ENCODE measurements around the gene MCEMP1.

MCEMP1 gene

DNA sequence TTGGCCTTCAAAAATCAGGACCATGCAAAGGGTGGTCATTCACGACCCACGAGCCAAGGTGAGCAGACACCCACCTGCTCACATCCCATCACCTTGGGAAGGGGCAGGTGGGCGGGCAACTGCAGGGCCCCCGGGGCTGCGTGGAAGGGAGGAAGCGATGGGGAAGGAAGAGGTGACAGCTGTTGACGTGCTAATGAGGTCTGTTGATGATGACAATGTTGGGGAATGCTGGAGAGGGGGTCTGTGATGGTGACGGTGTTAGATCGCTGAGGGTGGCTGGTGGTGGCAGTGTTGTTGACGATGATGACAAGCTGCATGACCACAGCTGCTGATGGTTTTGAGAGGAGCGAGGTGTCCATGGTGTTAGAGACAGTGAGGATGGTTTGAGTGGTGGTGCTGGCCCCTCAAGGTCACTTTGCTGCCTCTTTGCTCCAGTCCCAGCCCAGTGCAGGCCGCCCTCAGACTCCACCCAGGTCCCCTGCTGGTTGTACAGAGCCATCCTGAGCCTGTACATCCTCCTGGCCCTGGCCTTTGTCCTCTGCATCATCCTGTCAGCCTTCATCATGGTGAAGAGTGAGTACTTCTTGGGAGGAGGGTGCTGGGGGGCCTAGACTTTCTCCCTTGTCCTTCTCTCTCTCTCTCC is 900 bp downstream of the MCEMP1 start:
- H3K4me3 Mint-ChIP-seq: no peak overlapping the region
- H3K27ac Mint-ChIP-seq: peak overlapping the region; percentile 98
- peaks cover 69% of the 10 kb centered on the region for H3K4me1 Mint-ChIP-seq
- ATAC-seq: no peak
- peaks cover 3% of the 10 kb centered on the region for H3K9me3 Mint-ChIP-seq
- H3K36me3 Mint-ChIP-seq: peaks cover 5% of the 10 kb centered on the region
- peaks cover 55% of the 10 kb centered on the region for H3K27me3 Mint-ChIP-seq

DNA sequence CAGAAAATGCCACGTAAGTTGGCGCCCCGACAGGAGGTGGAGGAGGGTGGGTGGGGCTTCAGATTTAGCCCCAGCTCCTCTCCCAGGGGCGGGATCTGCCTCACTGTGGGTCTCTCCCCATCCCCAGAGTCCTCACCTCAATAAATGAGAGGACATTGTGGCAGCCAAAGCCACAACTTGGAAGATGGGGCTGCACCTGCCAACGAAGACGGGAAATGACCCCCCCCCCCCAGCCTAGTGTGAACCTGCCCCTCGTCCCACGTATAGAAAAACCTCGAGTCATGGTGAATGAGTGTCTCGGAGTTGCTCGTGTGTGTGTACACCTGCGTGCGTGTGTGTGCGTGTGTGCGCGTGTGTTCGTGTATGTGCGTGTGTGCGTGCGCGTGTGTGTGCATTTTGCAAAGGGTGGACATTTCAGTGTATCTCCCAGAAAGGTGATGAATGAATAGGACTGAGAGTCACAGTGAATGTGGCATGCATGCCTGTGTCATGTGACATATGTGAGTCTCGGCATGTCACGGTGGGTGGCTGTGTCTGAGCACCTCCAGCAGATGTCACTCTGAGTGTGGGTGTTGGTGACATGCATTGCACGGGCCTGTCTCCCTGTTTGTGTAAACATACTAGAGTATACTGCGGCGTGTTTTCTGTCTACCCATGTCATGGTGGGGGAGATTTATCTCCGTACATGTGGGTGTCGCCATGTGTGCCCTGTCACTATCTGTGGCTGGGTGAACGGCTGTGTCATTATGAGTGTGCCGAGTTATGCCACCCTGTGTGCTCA is 2.3 kb downstream of the MCEMP1 start:
- Mint-ChIP-seq H3K9me3 (no peaks in the 10 kb centered on the region), H3K27ac (peak overlapping the region; percentile 98), H3K27me3 (peaks cover 41% of the 10 kb centered on the region), H3K4me1 (peaks cover 74% of the 10 kb centered on the region), H3K36me3 (peaks cover 16% of the 10 kb centered on the region), H3K4me3 (peak overlapping the region; percentile 49)
- ATAC-seq: peak; percentile 82

DNA sequence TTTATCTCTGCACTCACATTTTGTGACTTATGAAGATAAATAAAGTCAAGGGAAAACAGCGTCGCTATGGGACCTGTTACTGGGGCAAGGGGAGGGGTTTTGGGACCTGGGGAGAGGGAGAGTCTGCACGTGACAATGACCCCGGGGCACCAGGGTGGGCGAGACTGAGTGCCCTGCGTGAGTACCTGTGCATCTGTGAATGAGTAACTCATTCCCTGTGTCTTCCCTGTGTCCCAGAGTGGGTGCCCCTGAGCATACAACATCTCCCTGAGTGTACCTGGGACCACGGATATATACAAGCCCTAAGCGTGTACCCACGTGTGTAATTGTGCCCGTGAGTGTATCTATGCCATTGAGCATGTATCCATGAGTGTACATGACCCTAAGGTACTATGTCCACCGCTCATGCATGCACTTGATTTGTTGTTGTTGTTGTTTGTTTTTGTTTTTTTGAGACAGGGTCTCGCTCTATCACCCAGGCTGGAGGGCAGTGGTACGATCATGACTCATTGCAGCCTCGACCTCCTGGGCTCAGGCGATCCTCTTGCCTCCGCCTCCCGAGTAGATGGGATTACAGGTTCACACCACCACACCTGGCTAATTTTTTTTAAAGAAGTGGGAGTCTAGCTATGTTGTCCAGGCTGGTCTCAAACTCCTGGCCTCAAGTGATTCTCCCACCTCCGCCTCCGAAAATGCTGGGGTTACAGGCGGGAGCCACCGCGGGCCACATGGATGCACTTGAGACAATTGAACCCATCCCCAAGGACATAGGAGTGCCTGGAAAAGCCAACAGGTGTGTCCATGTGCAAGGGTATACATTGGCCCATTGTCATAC is 3.1 kb downstream of the MCEMP1 start:
- Mint-ChIP-seq H3K36me3 (peaks cover 17% of the 10 kb centered on the region), H3K9me3 (no peaks in the 10 kb centered on the region), H3K27ac (peak overlapping the region; percentile 98), H3K4me3 (peak overlapping the region; percentile 98), H3K27me3 (peaks cover 33% of the 10 kb centered on the region), H3K4me1 (peaks cover 67% of the 10 kb centered on the region)
- no peak for ATAC-seq

DNA sequence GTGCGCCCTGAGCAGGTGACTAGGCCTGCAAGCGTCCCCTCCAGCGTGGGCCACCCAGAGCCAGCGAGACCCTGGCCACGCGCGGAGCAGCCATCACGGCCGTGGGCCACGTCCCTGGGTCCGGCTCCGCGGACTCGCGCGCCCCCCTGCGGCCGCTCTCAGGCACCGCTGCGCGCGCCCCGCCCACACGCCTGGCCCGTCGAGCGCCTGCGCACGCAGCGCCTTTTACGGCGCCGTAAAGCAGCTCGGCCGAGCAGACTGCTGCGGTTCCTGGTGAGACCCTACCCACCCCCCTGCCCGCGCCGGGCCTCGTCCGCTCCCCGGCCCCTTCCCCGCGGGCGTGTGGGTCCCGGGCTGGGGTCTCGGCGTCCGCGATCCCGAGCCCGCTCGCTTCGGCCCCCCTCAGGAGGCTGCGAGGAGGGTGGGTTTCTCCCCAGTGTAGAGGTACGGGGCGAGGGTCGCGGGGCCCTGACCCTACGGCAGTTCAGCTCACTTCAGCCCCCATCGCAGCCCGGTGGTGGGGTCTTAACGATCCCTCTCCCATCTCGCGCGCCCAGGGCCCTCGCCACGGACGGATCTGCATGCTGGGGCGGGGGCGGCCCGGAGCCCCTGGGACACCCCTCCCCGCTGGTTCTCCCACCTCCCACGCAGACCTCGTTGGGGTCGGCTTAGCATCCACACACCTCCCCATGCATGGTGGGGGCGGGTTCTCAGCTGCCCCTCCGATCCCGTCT is 3.9 kb downstream of the MCEMP1 start, which contains the start of gene TRAPPC5:
Gene TRAPPC5, plus strand, starts transcription at position 228 of the 734 bp plus-strand sequence. CDS start 1,421 bp downstream, outside the sequence.
- H3K36me3 Mint-ChIP-seq: peaks cover 23% of the 10 kb centered on the region
- peak within 1 kb of the TSS; percentile 98 for H3K4me3 Mint-ChIP-seq
- H3K27me3 Mint-ChIP-seq: peaks cover 29% of the 10 kb centered on the region
- peak; percentile 73 for ATAC-seq
- peak within 1 kb of the TSS; percentile 98 for H3K27ac Mint-ChIP-seq
- no peaks in the 10 kb centered on the region for H3K9me3 Mint-ChIP-seq
- H3K4me1 Mint-ChIP-seq: peaks cover 64% of the 10 kb centered on the region

DNA sequence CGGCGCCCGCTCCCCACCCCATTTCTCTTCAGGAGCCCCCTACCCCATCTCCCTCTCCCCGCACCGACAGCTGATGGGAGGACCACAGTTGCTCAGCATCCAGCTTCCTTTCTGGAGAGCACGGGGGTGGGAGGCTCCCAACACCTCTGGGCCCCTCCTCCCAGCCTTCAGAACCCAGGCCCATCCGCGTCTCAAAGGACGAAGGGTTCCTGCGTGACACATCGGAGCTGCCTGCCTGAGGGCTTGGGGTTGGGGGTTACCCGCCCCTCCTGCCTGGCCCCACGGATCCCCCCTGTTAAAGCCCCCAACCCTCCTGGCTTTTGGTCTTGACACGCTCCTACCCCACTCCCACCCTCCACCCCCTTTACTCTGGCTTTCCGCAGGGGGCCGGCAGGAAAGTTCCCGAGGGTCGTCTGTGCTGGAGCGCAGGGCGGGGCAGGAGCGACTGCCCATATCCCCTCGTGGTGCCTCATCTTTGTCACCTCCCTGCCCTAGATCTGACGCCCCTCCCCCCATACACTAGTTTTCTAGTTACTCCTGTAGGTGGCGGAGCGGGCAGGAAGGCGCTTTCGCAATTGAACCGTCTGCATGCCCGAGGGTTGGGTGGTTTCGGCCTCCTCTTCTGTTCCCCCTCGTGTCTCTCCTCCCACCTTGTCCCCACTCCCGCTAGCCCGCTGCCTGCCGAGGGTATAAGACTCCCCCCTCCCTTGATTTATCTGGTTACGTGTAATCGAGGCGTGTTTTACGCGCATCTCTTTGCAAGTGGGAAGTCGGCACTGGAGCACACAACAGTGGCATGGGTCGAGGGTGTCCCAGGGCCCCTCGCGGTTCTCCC is 4.7 kb downstream of the MCEMP1 start:
- peak; percentile 55 for ATAC-seq
- H3K27ac Mint-ChIP-seq: peak overlapping the region; percentile 98
- H3K9me3 Mint-ChIP-seq: no peaks in the 10 kb centered on the region
- H3K4me1 Mint-ChIP-seq: peaks cover 57% of the 10 kb centered on the region
- H3K4me3 Mint-ChIP-seq: peak overlapping the region; percentile 98
- peaks cover 21% of the 10 kb centered on the region for H3K27me3 Mint-ChIP-seq
- peaks cover 23% of the 10 kb centered on the region for H3K36me3 Mint-ChIP-seq

DNA sequence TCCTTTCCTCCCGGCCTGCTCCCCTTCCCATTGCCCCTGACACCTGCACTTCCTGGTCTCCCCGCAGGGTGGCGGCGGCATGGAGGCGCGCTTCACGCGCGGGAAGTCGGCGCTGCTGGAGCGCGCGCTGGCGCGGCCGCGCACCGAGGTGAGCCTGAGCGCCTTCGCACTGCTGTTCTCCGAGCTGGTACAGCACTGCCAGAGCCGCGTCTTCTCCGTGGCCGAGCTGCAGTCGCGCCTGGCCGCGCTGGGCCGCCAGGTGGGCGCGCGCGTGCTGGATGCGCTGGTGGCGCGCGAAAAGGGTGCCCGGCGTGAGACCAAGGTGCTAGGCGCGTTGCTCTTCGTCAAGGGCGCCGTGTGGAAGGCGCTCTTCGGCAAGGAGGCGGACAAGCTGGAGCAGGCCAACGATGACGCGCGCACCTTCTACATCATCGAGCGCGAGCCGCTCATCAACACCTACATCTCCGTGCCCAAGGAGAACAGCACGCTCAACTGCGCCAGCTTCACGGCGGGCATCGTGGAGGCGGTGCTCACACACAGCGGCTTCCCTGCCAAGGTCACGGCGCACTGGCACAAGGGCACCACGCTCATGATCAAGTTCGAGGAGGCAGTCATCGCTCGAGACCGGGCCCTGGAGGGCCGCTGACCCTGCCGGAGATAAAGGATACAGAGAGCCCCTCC is 5.4 kb downstream of the MCEMP1 start:
- H3K27me3 Mint-ChIP-seq: peaks cover 13% of the 10 kb centered on the region
- no peak for ATAC-seq
- peaks cover 49% of the 10 kb centered on the region for H3K4me1 Mint-ChIP-seq
- H3K27ac Mint-ChIP-seq: peak overlapping the region; percentile 98
- peak overlapping the region; percentile 98 for H3K4me3 Mint-ChIP-seq
- no peaks in the 10 kb centered on the region for H3K9me3 Mint-ChIP-seq
- peaks cover 26% of the 10 kb centered on the region for H3K36me3 Mint-ChIP-seq

DNA sequence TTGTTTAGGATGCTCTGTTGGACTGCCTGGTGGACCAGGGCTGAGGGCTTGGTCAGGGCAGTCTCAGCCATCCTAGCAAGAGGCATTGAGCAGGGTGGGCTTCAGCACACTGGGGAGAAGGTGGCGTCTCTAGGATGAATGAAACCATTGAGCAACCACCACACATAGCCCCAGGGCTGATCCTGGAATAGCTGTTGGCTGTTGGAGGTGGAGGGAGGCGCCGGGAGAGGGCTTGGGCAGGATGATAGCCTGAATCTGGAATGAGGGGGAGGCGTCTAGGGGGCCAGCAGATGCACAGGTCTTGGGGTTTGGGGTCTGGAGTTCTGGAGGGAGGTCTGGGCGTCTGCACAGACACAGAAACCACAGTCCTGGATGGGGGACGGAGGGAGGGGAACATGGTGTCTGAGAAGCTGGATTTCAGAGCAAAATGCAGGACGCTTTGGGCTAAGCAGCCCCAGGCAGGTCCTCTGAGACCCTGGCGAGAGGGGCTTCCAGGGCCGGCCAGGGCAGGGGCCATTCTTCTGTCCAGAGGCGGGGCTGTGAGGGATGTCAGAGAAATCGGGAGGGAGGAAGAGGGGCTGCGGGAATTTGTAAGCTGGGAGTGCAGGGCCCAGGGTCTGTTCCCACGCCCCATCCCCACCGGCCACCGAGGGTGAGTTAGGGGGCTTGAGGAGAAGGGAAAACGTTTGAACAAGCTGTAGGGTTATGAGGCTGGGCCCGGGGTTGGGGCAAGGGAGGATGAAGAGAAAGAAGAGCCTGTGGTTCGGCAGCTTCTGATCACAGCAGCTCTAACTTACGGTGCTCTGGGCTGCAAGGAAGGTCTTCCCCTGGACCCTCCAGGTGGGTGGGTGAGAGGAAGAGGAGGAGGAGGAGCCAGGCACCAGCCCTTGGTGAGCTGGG is 8.9 kb downstream of the MCEMP1 start:
- Mint-ChIP-seq H3K36me3 (peaks cover 34% of the 10 kb centered on the region), H3K4me1 (peaks cover 20% of the 10 kb centered on the region), H3K4me3 (peak overlapping the region; percentile 3), H3K9me3 (no peaks in the 10 kb centered on the region), H3K27ac (peak overlapping the region; percentile 15), H3K27me3 (no peaks in the 10 kb centered on the region)
- ATAC-seq: peak; percentile 3

DNA sequence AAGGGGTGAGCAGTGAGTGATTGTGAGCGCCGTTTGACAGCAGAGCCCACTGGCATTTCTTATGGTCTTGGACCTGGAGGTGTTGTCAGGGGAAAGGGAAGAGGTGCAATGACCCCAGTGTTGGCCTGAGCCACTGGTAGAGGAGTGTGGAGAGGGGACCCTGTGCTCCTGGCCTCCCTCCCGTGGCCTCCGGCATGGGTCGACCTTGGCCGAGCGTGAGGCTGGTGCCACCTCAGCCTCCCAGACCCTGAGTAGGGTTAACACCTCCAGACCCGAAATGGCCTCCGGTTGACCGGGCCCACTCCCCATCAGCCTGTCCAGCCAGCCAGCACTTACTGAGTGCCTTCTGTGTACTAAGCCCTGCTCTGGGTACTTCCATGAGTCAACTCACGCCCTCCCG is 10.3 kb downstream of the MCEMP1 start:
- ATAC-seq: peak; percentile 42
- Mint-ChIP-seq H3K36me3 (peaks cover 34% of the 10 kb centered on the region), H3K9me3 (no peaks in the 10 kb centered on the region), H3K27ac (peak overlapping the region; percentile 15), H3K4me1 (peaks cover 10% of the 10 kb centered on the region), H3K27me3 (no peaks in the 10 kb centered on the region), H3K4me3 (no peak overlapping the region)

DNA sequence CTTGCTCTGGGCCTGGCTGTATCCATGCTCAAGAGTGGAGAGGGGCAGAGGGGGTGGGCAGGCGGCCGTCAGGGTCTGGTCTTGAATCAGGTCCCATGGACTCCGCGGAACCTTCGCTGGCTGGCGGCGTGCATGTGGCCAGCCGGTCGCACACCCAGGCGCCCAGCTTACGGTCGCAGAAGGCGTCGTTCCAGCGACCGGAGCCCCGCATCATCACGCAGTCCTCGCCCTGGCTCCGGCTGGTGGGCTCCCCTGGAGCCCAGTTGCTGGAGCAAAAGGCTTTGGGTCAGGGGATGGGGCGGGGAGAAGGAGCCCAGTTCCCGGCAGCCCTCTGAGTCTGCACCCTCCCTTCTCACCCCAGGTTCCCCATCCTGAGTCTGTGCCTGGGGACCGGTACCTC is 12.3 kb downstream of the MCEMP1 start:
- no peak for ATAC-seq
- Mint-ChIP-seq H3K9me3 (no peaks in the 10 kb centered on the region), H3K36me3 (peaks cover 17% of the 10 kb centered on the region), H3K27me3 (no peaks in the 10 kb centered on the region), H3K27ac (no peak overlapping the region), H3K4me1 (peaks cover 3% of the 10 kb centered on the region), H3K4me3 (no peak overlapping the region)

DNA sequence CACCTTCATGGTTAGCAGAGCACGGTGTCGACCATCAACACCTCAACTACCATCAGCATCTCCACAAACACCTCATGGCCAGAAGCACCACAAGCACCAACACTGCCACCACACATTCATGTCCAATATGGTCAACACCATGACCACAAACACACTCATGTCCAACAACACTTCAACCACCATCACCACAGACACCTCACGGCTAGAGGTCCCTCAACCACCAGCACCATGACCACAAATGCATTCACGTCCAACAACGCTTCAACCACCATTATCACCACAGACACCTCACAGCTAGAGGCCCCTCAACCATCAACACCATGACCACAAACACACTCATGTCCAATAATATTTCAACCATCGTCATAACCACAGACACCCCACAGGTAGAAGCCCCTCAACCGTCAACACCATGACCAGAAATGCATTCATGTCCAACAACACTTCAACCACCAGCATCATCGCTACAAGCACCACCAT is 13.9 kb downstream of the MCEMP1 start:
- H3K27me3 Mint-ChIP-seq: no peaks in the 10 kb centered on the region
- no peaks in the 10 kb centered on the region for H3K9me3 Mint-ChIP-seq
- H3K27ac Mint-ChIP-seq: no peak overlapping the region
- no peak overlapping the region for H3K4me3 Mint-ChIP-seq
- H3K4me1 Mint-ChIP-seq: peaks cover 16% of the 10 kb centered on the region
- no peak for ATAC-seq
- H3K36me3 Mint-ChIP-seq: peaks cover 17% of the 10 kb centered on the region

DNA sequence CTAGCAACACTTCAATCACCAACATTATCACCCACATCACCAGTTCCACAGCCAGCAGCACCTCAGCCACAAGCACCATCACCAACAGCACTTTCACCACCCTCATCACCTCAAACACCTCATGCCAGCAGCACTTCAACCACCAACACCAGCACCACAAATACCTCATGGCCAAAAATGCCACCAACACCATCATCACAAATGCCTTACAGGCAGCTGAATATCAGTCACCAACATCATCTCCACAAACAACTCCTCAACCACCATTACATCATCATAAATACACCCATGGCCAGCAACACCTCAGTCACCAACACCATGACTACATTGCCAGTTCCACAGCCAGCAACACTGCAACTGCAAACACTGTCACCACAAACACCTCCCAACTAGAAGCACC is 14.6 kb downstream of the MCEMP1 start:
- ATAC-seq: no peak

DNA sequence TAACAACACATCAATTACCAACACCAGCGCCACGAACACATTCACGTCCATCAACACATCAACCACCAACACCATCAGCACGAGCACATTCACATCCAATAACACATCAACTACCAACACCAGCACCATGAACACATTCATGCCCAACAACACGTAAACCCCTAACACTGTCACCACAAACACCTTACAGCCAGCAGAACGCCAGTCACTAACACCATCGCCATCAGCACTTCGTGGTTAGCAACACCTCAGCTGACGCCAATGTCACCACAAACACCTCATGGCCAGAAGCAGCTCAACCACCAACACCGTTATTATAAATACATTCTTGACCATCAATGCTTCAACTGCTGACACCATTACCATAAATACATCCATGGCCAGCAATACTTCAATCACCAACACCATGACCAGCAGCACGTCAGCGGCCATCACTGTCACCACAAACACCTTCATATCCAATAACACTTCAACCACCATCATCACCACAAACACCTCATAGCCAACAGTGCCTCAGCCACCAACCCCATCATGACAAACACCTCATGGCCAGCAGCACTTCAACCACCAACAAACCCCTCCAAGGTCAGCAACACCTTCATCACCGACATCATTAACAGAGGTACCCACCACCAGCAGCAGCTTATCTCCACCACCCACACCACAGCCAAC is 15.7 kb downstream of the MCEMP1 start:
- Mint-ChIP-seq H3K27me3 (no peaks in the 10 kb centered on the region), H3K4me3 (no peak overlapping the region), H3K27ac (no peak overlapping the region), H3K36me3 (peaks cover 27% of the 10 kb centered on the region), H3K9me3 (peaks cover 2% of the 10 kb centered on the region), H3K4me1 (peaks cover 28% of the 10 kb centered on the region)
- no peak for ATAC-seq

More for the DNA sequence above, 14.6 kb downstream of the MCEMP1 start:
- Mint-ChIP-seq H3K36me3 (peaks cover 20% of the 10 kb centered on the region), H3K4me1 (peaks cover 19% of the 10 kb centered on the region), H3K9me3 (peaks cover 1% of the 10 kb centered on the region), H3K27me3 (no peaks in the 10 kb centered on the region), H3K27ac (no peak overlapping the region), H3K4me3 (no peak overlapping the region)

Measured in stimulated activated memory B cell treated with anti-CD40 and anti-IgM and Interleukin-4, amounts not matched to agents 10 μg/mL and 1 μg/mL and 100 μg/mL, for 72 hours (primary cell).